ENCODE results near the gene INPP5B.
A peak's percentile ranks its signal among the peaks of the same experiment; 100 is the strongest.

Gene INPP5B

DNA sequence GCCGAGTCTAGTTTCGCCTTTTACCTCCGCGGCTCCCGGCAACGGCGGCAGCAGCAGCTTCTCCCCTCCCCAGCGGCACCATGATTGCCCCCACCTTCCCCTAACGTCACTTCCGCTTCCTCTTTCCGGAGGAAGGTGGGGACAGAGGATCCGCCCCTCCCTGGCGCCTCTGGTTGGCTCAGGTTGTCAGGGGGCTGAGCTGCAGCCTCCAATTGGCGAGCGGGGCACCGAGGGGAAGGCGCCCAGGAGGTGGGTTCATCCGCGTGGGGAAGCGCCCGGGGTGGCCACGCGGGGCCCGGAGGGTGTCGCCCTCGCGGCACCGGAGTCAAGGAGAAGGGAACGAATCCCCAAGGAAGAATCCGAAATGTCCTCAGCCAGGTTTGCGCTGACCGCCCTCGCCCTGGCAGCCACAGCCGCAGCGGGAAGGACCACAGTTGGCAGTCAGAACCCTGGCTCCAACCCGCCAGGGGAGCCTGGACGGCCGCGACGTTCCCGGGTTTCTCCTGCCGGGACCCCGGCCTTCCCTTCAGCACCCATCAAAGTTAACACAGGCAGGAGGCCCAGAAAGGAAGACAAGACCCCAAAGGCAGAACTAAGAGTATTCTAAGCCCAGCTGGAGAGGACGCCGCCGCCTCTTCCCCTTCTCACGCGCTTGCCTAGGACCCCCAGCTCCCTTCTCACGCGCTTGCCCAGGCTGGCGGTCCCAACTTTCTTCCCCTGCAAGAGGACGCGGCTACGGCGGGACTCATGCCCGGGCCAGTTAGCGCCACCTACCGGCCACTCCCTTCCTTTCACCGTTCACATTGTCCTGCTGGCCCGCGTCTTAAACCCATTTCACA lies 87.1 kb downstream of the INPP5B start, which contains the start of gene MTF1:
MTF1 (minus strand) TSS at position 86 of the 839 bp plus-strand sequence. CDS start 1,934 bp downstream, outside the sequence.
- peak; percentile 98 for DNase-seq (ENCODE audit: low read depth)
- TF ChIP-seq, protein P1, sequence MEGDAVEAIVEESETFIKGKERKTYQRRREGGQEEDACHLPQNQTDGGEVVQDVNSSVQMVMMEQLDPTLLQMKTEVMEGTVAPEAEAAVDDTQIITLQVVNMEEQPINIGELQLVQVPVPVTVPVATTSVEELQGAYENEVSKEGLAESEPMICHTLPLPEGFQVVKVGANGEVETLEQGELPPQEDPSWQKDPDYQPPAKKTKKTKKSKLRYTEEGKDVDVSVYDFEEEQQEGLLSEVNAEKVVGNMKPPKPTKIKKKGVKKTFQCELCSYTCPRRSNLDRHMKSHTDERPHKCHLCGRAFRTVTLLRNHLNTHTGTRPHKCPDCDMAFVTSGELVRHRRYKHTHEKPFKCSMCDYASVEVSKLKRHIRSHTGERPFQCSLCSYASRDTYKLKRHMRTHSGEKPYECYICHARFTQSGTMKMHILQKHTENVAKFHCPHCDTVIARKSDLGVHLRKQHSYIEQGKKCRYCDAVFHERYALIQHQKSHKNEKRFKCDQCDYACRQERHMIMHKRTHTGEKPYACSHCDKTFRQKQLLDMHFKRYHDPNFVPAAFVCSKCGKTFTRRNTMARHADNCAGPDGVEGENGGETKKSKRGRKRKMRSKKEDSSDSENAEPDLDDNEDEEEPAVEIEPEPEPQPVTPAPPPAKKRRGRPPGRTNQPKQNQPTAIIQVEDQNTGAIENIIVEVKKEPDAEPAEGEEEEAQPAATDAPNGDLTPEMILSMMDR (IDR thresholded peaks at IDR 0.05; ENCODE audit: insufficient read depth, low read depth, low read length, missing control alignments) = peak; percentile 85
- peak within 1 kb of the TSS; percentile 88 for H3K4me3 ChIP-seq (ENCODE audit: low read depth, low read length)

DNA sequence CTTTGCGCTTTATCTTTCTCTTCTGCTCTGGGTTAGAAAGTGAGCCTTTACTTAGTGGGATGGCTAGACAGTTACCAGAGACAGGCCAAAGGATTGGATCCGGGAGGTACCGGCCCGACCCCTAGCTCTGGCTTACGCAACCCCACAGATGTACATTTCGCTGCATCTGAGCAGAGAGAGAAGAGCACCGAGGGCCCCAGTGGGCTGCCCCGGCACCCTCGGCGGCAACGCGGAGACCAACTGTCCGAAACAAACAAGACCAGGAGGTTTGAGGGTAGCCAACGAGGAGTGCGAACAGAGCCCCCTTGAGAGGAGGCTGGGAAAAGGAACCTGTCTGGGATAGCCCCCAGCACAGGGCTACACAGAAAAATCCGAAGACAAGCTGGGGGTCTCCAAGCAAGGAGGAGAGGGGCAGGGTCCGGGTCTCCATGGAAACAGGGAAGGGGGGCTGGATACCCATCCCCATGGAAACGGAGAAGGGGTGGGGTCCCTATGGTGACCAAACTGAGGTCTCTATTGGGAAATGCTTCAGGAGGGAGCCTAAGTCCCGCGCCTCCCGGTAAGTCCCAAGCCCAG lies 87.8 kb downstream of the INPP5B start:
- H3K4me3 ChIP-seq (ENCODE audit: low read depth, low read length) = peak overlapping the region; percentile 88
- TF ChIP-seq, protein P1 (IDR thresholded peaks at IDR 0.05; ENCODE audit: insufficient read depth, low read depth, low read length, missing control alignments) = no peak
- DNase-seq (ENCODE audit: low read depth) = no peak

DNA sequence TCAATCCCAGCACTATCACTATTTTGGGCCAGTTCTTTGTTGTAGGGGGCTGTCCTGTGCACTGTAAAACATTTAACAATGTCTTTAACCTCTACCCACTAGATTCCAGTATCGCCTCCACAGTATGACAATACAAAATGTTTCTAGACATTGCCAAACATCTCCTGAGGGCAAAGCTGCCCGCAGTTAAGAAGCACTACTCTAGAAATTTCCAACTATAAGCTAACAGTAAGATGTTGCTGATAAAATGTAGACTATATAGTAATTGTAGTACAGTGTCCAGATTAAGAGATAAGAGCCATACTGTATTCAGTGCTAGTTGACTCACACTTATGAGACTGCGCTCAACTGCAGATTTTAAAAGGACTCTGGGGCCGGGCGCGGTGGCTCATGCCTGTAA lies 92.4 kb downstream of the INPP5B start:
- H3K4me3 ChIP-seq (ENCODE audit: low read depth, low read length) = no peak overlapping the region
- TF ChIP-seq, protein P1 (IDR thresholded peaks at IDR 0.05; ENCODE audit: insufficient read depth, low read depth, low read length, missing control alignments) = no peak
- no peak for DNase-seq (ENCODE audit: low read depth)

DNA sequence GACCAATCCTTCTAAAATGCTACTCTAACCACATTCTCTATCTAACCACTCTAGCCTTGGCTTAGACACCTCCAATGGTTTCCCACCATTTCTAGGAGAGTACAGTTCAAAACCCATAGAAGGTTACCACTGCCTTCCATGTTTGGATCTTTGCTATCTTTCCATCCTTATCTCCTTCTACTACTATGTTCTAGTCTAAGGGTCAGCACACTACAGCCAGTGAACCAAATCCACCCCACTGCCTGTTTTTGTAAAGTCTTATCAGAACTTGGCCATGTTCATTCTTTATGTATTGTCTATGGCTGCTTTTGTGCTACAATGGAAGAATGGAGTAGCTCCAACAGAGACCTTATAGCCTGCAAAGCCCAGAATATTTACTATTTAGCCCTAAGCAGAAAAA lies 93.7 kb downstream of the INPP5B start:
- DNase-seq (ENCODE audit: low read depth) = no peak
- no peak overlapping the region for H3K4me3 ChIP-seq (ENCODE audit: low read depth, low read length)
- TF ChIP-seq, protein P1 (IDR thresholded peaks at IDR 0.05; ENCODE audit: insufficient read depth, low read depth, low read length, missing control alignments) = no peak

DNA sequence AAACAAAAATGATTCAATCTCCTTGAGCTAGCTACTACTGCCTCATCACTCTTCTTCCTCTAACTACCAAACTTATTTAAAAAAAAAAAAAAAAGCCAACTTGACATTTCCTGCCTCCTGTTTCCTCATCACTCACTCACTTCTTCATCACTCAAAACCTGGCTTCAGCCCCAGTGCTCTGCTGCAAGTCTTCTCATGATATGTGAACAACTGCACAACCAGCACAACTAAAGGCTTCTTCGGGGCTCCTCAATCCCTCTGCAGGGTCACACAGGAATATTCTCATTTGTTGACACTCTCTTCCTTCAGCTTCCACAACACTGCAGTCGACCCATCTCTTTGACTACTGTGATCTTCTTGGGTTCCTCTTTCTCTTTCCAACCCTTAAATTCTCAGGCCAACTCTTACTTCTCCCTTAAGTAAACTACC lies 95.1 kb downstream of the INPP5B start:
- no peak overlapping the region for H3K4me3 ChIP-seq (ENCODE audit: low read depth, low read length)
- TF ChIP-seq, protein P1 (IDR thresholded peaks at IDR 0.05; ENCODE audit: insufficient read depth, low read depth, low read length, missing control alignments) = no peak
- DNase-seq (ENCODE audit: low read depth) = no peak

DNA sequence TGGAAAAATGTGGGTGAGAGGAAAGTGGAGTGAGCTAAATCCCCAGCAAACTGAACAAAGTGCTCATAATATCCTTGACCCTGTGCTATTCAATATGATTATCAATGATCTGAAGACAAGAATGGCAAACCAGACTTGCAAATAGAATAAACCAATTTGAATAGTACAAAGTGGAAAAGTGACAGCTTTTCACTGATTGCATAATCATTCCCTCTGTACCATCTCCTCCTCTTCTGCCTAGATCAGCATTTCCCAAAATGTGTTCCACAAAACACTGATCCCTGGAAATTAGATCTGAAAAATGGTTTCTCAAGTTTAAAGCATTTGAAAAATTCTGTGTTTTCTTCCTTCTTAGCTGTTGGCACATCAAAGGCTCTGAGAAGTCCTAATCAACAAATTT lies 95.6 kb downstream of the INPP5B start:
- TF ChIP-seq, protein P1 (IDR thresholded peaks at IDR 0.05; ENCODE audit: insufficient read depth, low read depth, low read length, missing control alignments) = no peak
- DNase-seq (ENCODE audit: low read depth) = no peak
- H3K4me3 ChIP-seq (ENCODE audit: low read depth, low read length) = no peak overlapping the region

Data from GM12865 (cell line).